ENCODE data around the gene LPP.

- TF ChIP-seq RFX5 (IDR thresholded peaks at IDR 0.05; ENCODE audit: low read depth, low read length) (no peak), DPF2 (IDR thresholded peaks at IDR 0.05) (no peak), ZNF224 (CRISPR knock-in tag; IDR thresholded peaks at IDR 0.05) (no peak)
Measured at GRCh38 chr3:188719545-188719944, 565.6 kb downstream of the LPP start.

Data from K562 (cell line).